Stimulated activated CD8-positive, alpha-beta memory T cell treated with anti-CD3 and anti-CD28 coated beads, Interleukin-7, amount 100 ng/mL, for 48 hours (primary cell): ENCODE results near the gene PCBP1.
A peak's percentile ranks its signal among the peaks of the same experiment; 100 is the strongest.
"Not testable (repeated sequence)": the region's sequence is repeated elsewhere in the genome, so short reads cannot be mapped to it uniquely, and the experiment has no call there.

Experiments
- DNase-seq, 2 donors: peaks; one replicate each; pipeline ENCODE4 v3.0.0-alpha.2; 2020; ENCODE audit warnings: low read depth in 1 of 2; ENCODE audit errors: extremely low read depth in 1 of 2

Gene PCBP1

GRCh38 chr2:70080610-70081200 lies 6.6 kb upstream of the PCBP1 start:
- no peak for DNase-seq

DNA sequence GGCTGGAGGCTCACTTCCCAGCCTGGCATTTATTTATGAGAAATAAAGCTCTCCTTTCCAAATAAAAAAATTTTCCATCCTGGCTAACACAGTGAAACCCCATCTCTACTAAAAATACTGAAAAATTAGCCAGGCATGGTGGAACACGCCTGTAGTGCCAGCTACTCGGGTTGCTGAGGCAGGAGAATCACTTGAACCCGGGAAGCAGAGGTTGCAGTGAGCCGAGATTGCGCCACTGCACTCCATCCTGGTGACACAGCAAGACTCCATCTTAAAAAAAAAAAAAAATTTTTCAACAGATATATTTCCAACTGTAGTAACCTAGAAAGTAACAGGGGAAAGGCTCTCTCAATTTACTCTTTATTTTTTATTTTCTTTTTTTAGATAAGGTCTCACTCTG lies 6.1 kb upstream of the PCBP1 start:
- no peak for DNase-seq

GRCh38 chr2:70083344-70084156 lies 3.7 kb upstream of the PCBP1 start:
- DNase-seq: peak in 1 of 2 donors; percentile 81

- DNase-seq: peak in 1 of 2 donors; percentile 50
These were observed 2.1 kb upstream of the PCBP1 start for GRCh38 chr2:70084973-70085710.

DNA sequence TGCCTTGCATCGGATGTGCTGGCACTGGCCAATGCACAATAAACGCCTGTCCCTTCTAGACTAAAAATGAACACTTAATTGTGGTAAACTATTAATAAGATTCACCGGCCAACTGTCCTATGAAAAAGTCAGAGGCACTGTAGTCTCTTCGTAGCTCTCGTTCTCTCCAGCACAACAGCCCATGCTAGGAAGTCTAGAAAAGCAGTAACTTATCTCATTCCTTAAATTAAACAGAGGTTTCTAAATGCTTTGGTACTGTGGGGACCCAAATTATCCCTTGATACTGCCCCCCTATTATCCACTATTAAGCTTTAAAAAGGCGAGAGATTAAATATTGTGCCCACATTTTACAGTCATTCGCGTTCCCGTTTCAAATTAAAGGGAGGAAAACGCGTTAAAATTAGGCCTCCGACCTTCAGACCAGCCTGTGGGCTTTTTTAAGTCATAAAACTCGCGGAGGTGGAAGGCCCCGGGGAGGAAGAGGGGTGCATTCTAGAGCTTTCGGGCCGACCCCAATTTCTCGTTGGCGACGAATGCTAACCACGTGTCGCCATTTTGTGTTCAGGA lies 1.5 kb upstream of the PCBP1 start:
- no peak for DNase-seq

GRCh38 chr2:70086278-70086837 lies 919 bp upstream of the PCBP1 start:
- peak; percentile 49 to 59 for DNase-seq

GRCh38 chr2:70087702-70088597 lies 673 bp downstream of the PCBP1 start:
- peak in 1 of 2 donors; percentile 39 for DNase-seq

- no peak for DNase-seq
These were observed 1.4 kb downstream of the PCBP1 start for GRCh38 chr2:70088598-70089219.

GRCh38 chr2:70089220-70089982 lies 2.1 kb downstream of the PCBP1 start:
- DNase-seq: no peak

- DNase-seq: no peak
These were observed 2.8 kb downstream of the PCBP1 start for GRCh38 chr2:70089983-70090525.

- no peak for DNase-seq
These were observed 3.5 kb downstream of the PCBP1 start for GRCh38 chr2:70090706-70091334.

DNA sequence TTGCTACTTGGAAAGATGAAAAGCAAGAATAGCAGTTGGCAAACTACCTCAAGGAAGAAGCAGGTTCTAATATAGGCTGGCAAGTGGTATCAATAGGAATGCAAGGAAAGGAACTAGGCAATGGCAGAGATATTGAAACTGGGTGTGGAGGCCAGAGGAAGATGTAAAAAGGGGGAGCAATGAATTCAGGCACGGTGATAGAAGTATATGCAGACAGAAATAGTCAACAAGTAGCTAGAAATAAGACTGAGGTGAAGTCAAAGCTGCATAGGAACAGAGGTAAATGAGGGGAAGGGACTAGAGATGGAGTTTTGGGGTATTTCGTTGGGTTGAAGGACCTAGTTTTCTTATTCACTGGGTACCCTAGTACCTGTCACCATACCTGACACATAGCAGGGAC lies 4.1 kb downstream of the PCBP1 start:
- DNase-seq: no peak

- DNase-seq: no peak
These were observed 4.5 kb downstream of the PCBP1 start for GRCh38 chr2:70091816-70092215.

- not testable (repeated sequence) for DNase-seq
These were observed 5.4 kb downstream of the PCBP1 start for GRCh38 chr2:70092576-70093243.

GRCh38 chr2:70094171-70094977 lies 7.1 kb downstream of the PCBP1 start:
- DNase-seq: no peak

GRCh38 chr2:70094978-70095719 lies 7.9 kb downstream of the PCBP1 start:
- DNase-seq: no peak
